NCI-H226 (cell line): ENCODE results near the gene PIK3R6.
A peak's percentile ranks its signal among the peaks of the same experiment; 100 is the strongest.
"Not testable (repeated sequence)": the region's sequence is repeated elsewhere in the genome, so short reads cannot be mapped to it uniquely, and the experiment has no call there.

Source experiments
- DNase-seq: peaks from one replicate; pipeline ENCODE4 v3.0.0-alpha.2; 2015

Gene PIK3R6

GRCh38 chr17:8872705-8873435 is 5.4 kb upstream of the PIK3R6 start:
- no peak for DNase-seq

DNA sequence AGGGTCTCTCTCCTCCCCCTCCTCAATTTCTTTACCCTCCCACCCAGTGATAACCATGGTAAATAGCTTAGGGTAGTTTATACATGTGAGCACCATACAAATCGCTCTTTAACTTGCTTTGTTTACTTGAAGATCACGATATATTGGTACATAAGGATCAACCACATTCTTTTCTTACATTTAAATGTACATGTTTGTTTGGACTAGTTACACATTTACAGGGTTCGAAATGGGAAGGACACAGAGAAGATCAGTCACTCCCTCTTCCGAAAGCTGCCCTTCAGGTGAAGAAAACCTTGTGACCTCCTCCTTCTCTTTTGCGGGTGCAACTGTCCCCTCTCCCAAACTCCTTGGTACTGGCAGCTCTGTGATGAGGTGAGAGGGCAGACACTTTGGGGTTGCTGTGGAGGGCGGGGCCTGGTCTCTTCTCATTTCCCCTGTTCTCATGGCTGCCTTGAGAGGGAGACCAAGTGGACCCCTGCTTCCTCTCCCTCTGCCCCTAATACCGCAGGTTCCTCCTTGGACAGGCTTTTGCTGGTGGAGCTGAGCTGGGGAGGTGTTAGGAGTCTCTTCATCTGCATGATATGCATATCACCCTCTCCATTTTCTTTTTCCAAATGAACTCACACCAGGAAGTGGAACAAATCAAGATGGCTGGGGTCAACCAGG is 4.7 kb upstream of the PIK3R6 start:
- DNase-seq = no peak

- no peak for DNase-seq
Observed at GRCh38 chr17:8871081-8871581, 3.7 kb upstream of the PIK3R6 start.

GRCh38 chr17:8870406-8871040 is 3.0 kb upstream of the PIK3R6 start:
- DNase-seq = no peak

DNA sequence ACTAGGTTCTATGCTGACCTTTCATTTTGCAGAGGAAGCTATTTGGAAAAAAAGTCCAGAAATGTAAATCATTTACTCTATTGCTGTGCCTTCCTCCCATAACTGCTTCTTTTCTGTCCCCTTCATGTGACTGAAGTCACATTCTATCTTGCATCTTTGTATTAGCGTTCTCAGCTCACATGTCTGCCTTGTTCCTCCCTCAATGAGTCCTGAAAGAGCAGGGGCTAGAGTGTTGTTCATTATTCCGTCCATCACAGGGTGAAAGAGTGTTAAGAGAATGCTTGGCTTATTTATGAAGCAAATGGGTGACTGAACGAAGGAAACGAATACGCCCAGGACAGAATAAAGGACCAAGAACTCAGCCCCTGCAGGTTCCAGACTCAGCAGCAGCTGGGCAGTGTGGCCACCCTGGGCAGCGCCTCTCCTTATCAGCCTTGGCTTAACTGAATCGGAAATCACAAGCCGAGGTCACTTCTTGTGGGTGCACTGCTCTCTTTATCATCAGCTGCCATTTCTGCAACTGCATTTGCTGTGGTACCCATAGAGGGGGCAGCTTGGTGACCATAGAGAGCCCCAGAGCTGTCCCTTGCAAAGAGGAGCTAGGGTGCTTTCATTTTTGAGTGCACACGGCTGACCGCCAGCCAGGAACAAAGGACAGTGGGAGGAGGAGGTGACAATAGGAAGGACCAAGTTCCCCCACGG is 1.8 kb upstream of the PIK3R6 start:
- no peak for DNase-seq

DNA sequence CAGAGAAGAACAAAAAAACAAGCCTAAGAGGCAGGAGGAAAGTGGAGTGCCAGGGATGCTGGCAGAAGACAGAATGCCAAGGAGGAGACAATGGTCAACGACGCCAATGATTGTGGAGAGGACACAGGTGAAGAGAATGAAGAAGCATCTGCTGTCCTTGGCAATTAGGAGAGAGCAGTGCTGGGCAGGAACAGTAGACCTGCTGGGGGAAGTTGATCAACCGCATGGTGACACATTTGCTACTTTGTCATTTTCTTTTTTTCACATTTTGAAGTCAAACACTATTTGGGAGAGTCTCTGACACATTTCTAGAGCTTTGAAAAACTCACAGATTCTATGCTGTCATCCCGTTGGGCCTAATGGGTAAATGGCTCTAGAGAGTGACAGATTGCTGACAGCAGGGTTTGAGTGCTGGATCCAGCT is 1.1 kb upstream of the PIK3R6 start:
- no peak for DNase-seq

GRCh38 chr17:8868092-8868491 is 618 bp upstream of the PIK3R6 start:
- no peak for DNase-seq

DNA sequence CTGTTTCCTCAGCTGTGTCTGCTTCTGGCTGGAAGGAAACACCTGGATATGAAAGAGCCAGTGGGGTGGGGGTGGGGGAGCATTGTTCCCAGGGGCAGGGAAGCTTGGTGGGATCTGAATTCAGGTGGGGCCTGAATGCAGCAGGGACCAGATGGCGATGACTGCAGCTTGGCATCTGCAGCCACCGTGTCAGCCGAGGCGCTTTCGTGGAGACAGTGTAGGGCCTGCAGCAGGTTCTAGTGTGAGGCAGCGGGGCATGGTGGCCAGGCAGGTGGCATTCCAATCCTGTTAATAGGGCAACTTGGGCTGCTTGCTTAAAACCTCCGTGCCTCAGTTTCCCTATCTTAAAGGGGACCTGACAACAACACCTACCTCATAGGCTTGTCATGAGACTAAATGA is 1.7 kb downstream of the PIK3R6 start:
- DNase-seq = no peak

DNA sequence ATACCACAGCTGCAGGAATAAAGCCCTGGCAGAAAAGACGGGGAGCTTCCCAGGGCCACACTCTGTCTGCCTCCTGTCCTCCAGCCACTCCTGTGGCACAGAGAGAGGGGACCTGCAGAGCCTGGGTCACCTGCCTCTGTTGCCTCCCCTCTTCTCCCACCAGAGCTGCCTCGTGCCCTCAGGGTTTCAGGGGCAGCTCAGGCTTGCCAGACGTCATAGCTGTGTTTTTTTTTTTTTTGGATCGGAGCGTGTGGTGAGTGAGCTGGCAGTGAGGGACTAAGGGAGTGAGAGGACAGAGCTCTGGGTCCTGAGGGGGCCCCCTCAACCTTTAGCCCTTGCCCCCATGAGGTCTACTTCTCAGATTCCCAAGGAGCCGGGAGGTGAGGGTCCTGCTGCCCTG is 2.1 kb downstream of the PIK3R6 start:
- DNase-seq = no peak

GRCh38 chr17:8862213-8863056 is 5.0 kb downstream of the PIK3R6 start:
- DNase-seq = no peak

- DNase-seq = no peak
Observed at GRCh38 chr17:8861495-8862181, 5.8 kb downstream of the PIK3R6 start.

- DNase-seq = no peak
Observed at GRCh38 chr17:8859804-8860430, 7.6 kb downstream of the PIK3R6 start.

GRCh38 chr17:8859027-8859803 is 8.3 kb downstream of the PIK3R6 start:
- peak; percentile 26 for DNase-seq

DNA sequence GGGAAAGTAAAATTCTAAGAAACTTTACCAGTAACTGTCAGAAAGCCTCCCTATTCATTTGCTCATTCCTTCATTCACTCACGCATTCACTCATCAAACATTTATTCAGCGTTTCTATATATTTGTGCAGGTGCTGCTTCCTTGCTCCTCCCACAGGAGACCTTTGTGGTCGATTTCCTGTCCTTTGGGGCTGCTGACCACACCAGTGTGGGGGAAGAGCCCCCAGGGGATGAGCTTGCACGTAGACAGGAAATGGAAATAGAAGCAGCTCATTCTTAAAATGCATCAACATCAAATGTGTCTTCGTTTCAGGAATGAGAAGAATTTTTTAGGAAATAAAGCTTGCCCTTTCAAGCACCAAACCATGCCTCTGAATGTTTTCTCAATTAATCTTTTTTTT is 9.6 kb downstream of the PIK3R6 start:
- DNase-seq = peak; percentile 84

GRCh38 chr17:8856869-8857575 is 10.5 kb downstream of the PIK3R6 start:
- no peak for DNase-seq

- DNase-seq = not testable (repeated sequence)
Observed at GRCh38 chr17:8856205-8856603, 11.3 kb downstream of the PIK3R6 start.

GRCh38 chr17:8855477-8856204 is 11.8 kb downstream of the PIK3R6 start:
- no peak for DNase-seq

DNA sequence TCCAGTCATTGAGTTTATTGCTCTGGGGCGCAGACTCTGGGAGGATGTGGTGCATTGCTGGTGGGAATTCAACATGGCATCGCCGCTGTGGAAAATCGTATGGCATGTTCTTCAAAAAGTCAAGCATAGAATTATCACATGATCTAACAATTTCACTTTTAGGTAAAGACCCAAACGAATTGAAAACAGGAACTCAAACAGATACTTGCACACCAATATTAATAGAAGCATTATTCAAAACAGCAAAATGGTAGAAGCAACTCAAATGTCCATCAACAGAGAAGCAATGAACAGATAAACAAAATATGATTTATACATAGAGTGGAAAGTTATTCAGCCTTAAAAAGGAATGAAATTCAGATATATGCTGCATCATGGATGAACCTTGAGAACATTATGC is 15.9 kb downstream of the PIK3R6 start:
- DNase-seq = no peak
